ENCODE data around the gene OXSR1. TPM values are rescaled to one million over a fixed set of nuclear protein-coding genes. Genes with fewer than 3 reads are reported as not detected.

The OXSR1 gene
- total RNA-seq, 1 donor from 2014 or later = 36.0 TPM

- Mint-ChIP-seq H3K4me3 (ENCODE audit: unreplicated experiment) (no peak overlapping the region), H3K27me3 (ENCODE audit: unreplicated experiment) (peaks cover 7% of the 10 kb centered on the region), H3K27ac (ENCODE audit: unreplicated experiment) (no peak overlapping the region), H3K9me3 (ENCODE audit: unreplicated experiment) (no peaks in the 10 kb centered on the region), H3K4me1 (ENCODE audit: unreplicated experiment) (no peaks in the 10 kb centered on the region), H3K36me3 (ENCODE audit: low read depth, unreplicated experiment) (peaks cover 11% of the 10 kb centered on the region)
- TF ChIP-seq CTCF (IDR thresholded peaks at IDR 0.05; ENCODE audit: unreplicated experiment) = peak; percentile 69
- peak; percentile 70 for DNase-seq (ENCODE audit: low spot score)
Measured at GRCh38 chr3:38117748-38118420, 47.5 kb upstream of the OXSR1 start.

- H3K36me3 Mint-ChIP-seq (ENCODE audit: low read depth, unreplicated experiment) = peaks cover 15% of the 10 kb centered on the region
Measured at GRCh38 chr3:38118421-38119247, 46.7 kb upstream of the OXSR1 start.

GRCh38 chr3:38119248-38119544 lies 46.1 kb upstream of the OXSR1 start:
- no peak for TF ChIP-seq CTCF (IDR thresholded peaks at IDR 0.05; ENCODE audit: unreplicated experiment)
- Mint-ChIP-seq H3K9me3 (ENCODE audit: unreplicated experiment) (no peaks in the 10 kb centered on the region), H3K27ac (ENCODE audit: unreplicated experiment) (no peak overlapping the region), H3K4me3 (ENCODE audit: unreplicated experiment) (no peak overlapping the region), H3K36me3 (ENCODE audit: low read depth, unreplicated experiment) (peaks cover 15% of the 10 kb centered on the region), H3K4me1 (ENCODE audit: unreplicated experiment) (no peaks in the 10 kb centered on the region), H3K27me3 (ENCODE audit: unreplicated experiment) (peaks cover 7% of the 10 kb centered on the region)
- DNase-seq (ENCODE audit: low spot score) = no peak

More at GRCh38 chr3:38118421-38119247, 46.7 kb upstream of the OXSR1 start:
- Mint-ChIP-seq H3K27me3 (ENCODE audit: unreplicated experiment) (peaks cover 7% of the 10 kb centered on the region), H3K4me1 (ENCODE audit: unreplicated experiment) (no peaks in the 10 kb centered on the region), H3K4me3 (ENCODE audit: unreplicated experiment) (no peak overlapping the region), H3K9me3 (ENCODE audit: unreplicated experiment) (no peaks in the 10 kb centered on the region), H3K27ac (ENCODE audit: unreplicated experiment) (no peak overlapping the region)
- TF ChIP-seq CTCF (IDR thresholded peaks at IDR 0.05; ENCODE audit: unreplicated experiment) = no peak
- DNase-seq (ENCODE audit: low spot score) = no peak

- no peak for DNase-seq (ENCODE audit: low spot score)
- Mint-ChIP-seq H3K27ac (ENCODE audit: unreplicated experiment) (no peak overlapping the region), H3K36me3 (ENCODE audit: low read depth, unreplicated experiment) (peaks cover 19% of the 10 kb centered on the region), H3K27me3 (ENCODE audit: unreplicated experiment) (peaks cover 6% of the 10 kb centered on the region), H3K9me3 (ENCODE audit: unreplicated experiment) (no peaks in the 10 kb centered on the region), H3K4me3 (ENCODE audit: unreplicated experiment) (no peak overlapping the region), H3K4me1 (ENCODE audit: unreplicated experiment) (no peaks in the 10 kb centered on the region)
- no peak for TF ChIP-seq CTCF (IDR thresholded peaks at IDR 0.05; ENCODE audit: unreplicated experiment)
Measured at GRCh38 chr3:38119821-38120692, 45.3 kb upstream of the OXSR1 start.

Data from endothelial cell (in vitro differentiated cells).